GM19099 (cell line): ENCODE measurements around the gene ASXL2.

Experiments
- POLR2A ChIP-seq: IDR thresholded peaks from 3 replicates; pipeline ENCODE4 v1.6.1; 2011; ENCODE audit warnings: low read depth; ENCODE audit not compliant: insufficient read length; ENCODE audit errors: extremely low read depth

The ASXL2 gene

GRCh38 chr2:25887624-25888242, 9.4 kb upstream of the ASXL2 start:
- no peak for TF ChIP-seq POLR2A

GRCh38 chr2:25885933-25886332, 7.6 kb upstream of the ASXL2 start:
- no peak for TF ChIP-seq POLR2A

GRCh38 chr2:25881764-25882163, 3.5 kb upstream of the ASXL2 start:
- TF ChIP-seq POLR2A: no peak

- TF ChIP-seq POLR2A: no peak
These were observed 945 bp upstream of the ASXL2 start for GRCh38 chr2:25879133-25879730.

GRCh38 chr2:25877431-25878360, 591 bp downstream of the ASXL2 start:
- TF ChIP-seq POLR2A: peak; percentile 36

- TF ChIP-seq POLR2A: no peak
These were observed 6.2 kb downstream of the ASXL2 start for GRCh38 chr2:25872134-25872533.

GRCh38 chr2:25867396-25868003, 10.8 kb downstream of the ASXL2 start:
- TF ChIP-seq POLR2A: no peak

- no peak for TF ChIP-seq POLR2A
These were observed 21.9 kb downstream of the ASXL2 start for GRCh38 chr2:25856377-25856776.

GRCh38 chr2:25855065-25855464, 23.2 kb downstream of the ASXL2 start:
- TF ChIP-seq POLR2A: no peak

- TF ChIP-seq POLR2A: no peak
These were observed 23.7 kb downstream of the ASXL2 start for GRCh38 chr2:25854613-25855012.

- TF ChIP-seq POLR2A: no peak
These were observed 25.1 kb downstream of the ASXL2 start for GRCh38 chr2:25853038-25853638.

- no peak for TF ChIP-seq POLR2A
These were observed 26.4 kb downstream of the ASXL2 start for GRCh38 chr2:25851740-25852503.

- TF ChIP-seq POLR2A: no peak
These were observed 32.3 kb downstream of the ASXL2 start for GRCh38 chr2:25845843-25846505.

GRCh38 chr2:25844089-25844488, 34.2 kb downstream of the ASXL2 start:
- TF ChIP-seq POLR2A: no peak
